Fibroblast of the conjunctiva (primary cell): Measurements from ENCODE around the gene PNPLA7.
A peak's percentile ranks its signal among the peaks of the same experiment; 100 is the strongest.
"Not testable (repeated sequence)": the region's sequence is repeated elsewhere in the genome, so short reads cannot be mapped to it uniquely, and the experiment has no call there.

ENCODE experiments used
- DNase-seq: peaks from one replicate; pipeline ENCODE4 v3.0.0-alpha.2; 2010; ENCODE audit warnings: low read depth

Gene PNPLA7

DNA sequence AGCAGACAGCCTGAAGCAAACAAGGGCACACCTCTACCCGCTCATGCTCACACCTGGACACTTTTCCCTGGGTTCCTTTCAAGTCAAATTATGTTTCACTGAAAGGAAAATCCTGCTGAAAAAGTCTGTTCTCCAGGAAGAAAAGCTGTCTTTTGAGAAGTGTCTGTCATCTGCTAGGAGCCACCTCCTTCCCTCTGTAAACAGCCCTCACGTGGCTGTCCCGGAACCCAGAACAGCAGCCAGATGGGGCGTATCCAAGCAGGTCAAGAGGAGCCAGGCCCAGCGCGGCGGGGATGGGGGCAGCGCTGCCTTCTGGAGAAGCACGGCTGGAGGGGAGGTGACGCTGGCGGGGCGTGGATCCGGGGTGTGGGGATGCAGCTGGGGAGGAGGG lies at the start of gene PNPLA7:
Gene PNPLA7 (minus strand): TSS at position 172 of the 391 bp plus-strand sequence. CDS start 205 bp downstream, outside the sequence.
- peak; percentile 38 for DNase-seq

DNA sequence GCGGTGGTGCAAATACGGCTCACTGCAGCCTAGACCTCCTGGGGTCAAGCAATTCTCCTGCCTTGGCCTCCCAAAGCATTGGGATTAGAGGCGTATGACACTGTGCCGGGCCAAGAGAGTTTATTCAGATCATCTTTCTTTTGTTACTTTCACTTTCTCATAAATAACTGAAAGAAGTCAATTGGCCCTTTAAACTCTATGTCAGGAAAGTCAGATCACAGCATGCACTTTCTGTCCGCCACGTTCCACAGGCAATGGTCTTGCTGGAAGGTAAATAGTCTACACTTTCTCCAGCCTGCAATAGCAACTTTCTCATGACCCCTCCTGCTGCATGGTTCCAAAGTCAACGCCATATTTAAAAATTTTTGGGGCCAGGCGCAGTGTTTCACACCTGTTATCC lies 48.7 kb upstream of the PNPLA7 start:
- no peak for DNase-seq

DNA sequence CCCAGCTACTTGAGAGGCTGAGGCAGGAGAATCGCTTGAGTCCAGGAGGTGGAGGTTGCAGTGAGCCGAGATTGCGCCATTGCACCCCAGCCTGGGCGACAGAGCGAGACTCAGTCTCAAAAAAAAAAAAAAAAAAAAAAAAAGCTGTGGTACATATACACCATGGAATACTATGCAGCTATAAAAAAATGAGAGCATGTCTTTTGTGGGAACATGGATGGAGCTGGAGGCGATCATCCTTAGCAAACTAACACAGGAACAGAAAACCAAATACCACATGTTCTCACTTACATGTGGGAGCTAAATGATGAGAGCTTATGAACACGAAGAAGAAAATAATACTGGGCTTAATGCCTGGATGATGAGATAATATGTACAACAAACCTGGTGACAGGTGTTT lies 46.4 kb upstream of the PNPLA7 start:
- DNase-seq = not testable (repeated sequence)

DNA sequence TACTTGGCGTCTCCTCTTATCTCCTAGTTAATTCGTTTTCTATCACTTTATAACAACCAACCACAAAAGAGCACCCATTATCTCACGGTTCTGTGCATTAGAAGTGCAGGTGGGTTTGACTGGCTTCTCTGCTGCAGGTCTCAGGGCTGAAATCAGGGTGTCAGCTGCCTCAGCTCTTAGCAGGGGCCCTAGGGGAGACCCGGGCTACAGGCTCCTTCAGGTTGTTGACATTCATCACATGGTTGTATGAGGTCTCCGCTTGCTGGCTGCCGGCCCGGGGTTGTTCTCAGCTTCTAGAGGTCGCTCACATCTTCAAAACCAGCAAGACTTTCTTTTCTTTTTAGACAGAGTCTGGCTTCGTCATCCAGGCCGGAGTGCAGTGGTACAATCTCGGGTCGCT lies 43.0 kb upstream of the PNPLA7 start:
- no peak for DNase-seq

DNA sequence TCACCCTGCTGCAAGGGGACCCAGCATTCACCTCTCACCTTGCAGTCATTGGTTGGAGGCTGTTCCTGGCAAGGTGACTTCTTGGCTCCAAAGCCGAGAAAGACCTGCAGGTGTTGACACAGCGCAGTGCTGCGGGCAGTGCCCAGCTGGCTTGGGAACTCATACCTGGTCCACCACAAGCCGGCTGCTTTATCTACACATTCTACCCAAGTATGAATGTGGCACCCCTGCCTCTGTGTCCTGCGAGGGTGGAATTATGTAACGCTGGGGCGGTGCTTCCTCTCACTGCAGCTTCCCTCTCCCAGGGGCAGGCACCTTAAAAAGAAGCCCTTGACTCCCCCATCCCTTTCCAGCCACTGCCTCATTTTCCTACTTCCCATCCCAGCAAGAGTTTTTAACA lies 42.6 kb upstream of the PNPLA7 start:
- DNase-seq = no peak

DNA sequence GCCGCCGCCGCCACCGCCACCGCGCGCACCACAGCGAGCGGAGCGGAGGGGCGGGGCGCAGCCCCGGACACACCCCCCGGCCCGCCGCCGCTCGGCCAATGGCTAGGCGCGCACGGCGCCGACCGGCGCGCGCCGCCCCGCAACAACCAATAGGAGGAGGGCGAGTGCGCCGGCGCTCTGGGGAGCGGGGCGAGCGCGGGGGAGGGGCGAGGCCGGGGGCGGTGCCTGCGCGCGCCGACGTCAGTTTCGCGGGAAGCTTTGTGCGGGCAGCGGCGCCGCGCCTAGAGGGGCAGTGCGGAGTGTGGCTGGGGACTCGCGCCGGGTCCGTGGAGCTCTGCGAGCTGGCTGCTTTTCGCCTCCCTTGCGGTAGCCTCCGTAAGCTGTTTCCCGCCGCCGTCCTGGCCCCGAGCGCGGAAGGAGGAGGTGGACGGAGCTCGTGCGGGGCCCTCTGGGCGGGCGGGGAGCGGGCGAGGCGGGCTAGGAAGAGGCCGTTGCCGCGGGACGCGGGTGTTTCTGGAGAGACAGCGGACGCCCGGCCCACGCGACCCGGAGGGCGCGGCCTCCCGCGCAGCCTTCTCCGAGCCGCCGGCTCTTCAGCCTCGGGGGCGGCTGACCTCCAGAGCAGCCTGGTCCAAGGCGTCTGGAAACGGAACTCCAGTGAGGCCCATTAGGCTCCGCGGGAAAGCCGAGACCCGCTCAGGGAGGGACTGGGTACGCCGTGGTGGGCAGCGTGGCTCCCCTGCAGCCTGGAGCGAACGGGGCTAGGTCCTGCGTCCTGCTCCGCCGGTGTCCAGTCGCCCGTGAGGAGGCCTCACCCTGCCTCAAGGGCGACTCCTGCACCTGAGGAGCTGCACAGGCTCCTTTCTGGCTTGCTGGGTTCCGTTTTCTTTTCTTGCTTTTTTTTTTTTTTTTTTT lies 40.5 kb upstream of the PNPLA7 start, which contains the start of gene ZMYND19:
Gene ZMYND19 (minus strand): TSS at position 44 of the 915 bp plus-strand sequence. CDS start 249 bp downstream, outside the sequence.
- DNase-seq = peak; percentile 60

DNA sequence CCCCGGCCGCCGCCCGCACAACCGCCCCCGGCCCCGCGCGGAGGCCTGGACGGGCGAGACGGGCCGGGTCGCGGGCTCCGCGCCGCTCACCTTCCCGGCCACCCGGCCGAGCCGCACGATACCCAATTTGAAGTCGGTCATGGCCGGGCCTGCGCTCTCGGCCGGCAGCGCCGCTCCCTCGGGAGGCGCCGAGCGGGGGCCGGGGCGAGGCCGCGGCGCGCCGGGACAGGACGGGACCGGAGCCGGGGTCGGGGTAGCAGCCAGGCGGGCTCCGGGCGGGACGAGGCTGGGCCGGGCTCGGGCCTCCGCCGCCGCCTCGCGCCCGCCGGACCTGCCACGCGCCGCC lies 39.9 kb upstream of the PNPLA7 start:
- no peak for DNase-seq

DNA sequence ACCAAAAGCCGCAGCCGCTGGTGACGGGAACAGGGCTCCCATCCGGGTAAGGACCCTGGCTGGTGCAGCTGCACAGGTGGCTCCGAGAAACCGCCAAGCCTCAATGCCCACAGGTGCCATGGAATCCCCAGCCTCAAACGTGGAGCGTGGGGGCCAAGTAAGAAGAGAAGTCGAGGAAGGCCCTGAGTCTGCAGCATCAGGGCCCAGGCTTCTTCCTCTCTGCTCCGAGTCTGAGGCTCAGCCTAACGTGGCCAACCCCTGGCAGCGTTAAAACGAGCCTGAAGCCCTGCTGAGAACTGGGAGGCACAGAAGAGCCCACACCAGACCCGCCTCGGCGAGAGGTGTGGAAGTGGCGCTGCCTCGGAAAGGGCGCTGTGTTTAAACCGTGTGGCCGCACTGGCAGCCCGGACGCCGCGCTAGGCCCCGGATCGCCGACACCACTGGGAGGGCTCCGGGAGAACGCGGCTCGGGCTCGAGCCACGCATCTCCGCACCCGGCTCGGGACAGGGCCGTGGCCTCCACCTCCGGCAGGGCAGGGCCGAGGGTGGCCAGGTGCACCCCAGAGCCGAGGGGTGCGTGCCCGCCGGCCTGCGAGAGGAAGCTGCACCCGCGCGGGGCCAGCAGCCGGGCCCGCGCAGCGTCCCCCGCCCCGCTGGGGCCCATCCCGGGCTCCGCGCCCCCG lies 39.4 kb upstream of the PNPLA7 start:
- no peak for DNase-seq

DNA sequence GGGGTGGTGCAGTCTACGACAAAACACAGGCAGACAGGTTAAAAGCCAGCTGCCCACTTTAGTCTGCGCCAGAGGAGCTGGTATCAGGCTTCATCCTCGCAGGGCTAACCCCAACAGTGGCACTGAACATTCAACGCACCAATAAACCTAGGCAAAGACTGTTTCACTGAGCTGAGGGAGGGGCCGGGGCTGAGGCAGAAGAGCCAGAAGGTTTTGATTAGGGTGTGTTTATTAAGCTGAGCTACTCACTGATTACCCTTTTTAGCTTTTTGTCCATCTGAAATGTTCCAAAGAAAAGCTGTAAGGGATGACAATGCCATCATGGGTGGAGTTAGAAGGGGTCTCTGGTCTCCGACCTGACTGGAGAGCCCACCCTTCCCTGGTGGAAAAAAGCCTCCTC lies 38.7 kb upstream of the PNPLA7 start:
- no peak for DNase-seq

DNA sequence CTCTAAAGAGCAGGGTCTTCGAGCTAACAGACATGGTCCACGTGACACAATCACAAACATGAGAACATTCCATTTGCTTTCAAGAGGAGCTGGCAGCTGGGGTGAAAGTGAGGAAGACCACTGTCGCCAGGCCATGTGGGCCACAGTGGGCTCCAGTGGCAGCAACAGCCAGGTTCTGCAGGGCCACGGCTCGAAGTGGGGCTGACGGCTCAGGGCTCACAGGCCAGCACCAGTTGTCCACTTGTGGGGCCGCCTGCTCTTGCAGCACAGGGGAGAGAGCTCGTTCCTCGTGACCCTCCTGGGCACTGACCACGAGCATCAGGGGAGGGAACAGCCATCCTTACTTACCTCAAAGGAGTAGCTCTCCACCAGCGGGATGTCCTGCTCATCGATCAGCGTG lies 38.1 kb upstream of the PNPLA7 start:
- no peak for DNase-seq

DNA sequence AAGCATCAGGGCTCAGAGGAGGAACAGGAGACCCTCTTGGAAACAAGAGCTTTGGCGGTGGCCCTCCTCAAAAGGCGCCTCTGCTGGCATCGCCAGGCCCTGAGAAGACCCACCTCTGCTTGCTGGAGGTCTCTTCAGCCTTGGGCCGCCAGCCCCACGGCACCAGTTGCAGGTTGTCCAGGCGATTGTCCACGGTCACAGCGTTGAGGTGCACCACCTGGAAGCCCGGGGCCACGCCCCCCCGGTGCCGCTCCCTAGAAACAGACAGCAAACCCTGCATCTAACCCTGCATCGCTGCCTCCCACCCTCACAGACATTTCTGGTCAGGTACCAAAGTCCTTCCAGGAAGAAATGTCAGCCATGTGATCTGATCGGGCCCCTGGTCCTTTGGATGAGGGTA lies 36.7 kb upstream of the PNPLA7 start:
- no peak for DNase-seq

DNA sequence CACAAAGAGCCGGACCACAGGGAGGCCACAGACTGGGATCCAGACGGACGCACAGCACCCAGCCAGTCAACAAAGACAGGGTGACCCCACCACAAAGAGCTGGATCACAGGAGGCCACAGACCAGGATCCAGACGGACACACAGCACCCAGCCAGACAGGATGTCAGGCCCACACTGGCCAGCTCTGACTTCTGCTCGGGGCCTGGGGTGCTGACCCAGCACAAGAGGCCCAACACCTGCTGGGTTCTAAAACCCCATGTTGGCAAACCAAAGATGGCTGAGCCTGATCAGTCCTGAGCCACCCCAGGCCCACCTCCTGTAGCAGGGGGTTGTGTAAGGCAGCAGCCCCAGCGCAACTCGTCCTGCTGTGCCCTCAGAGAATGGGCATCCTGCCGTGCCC lies 33.8 kb upstream of the PNPLA7 start:
- DNase-seq = no peak

DNA sequence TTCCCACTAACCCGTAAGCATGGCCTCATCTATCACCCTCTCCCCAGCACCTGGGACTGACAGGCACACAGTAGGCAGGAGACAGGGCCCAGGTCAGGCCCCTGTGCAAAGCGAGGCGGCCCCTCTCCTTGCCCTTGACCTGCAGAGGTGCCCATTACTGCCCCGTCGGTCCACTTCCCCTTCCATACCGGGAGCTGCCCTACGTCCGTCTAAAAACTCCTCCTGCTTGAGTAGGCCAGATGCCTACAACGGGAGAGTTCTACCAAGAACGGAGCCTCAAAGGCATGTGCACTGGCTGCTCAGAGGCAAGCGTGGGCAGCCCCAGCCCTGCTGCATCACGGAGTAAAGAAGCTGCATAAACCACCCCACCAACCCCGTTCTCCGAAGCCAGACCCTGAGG lies 33.1 kb upstream of the PNPLA7 start:
- DNase-seq = no peak

DNA sequence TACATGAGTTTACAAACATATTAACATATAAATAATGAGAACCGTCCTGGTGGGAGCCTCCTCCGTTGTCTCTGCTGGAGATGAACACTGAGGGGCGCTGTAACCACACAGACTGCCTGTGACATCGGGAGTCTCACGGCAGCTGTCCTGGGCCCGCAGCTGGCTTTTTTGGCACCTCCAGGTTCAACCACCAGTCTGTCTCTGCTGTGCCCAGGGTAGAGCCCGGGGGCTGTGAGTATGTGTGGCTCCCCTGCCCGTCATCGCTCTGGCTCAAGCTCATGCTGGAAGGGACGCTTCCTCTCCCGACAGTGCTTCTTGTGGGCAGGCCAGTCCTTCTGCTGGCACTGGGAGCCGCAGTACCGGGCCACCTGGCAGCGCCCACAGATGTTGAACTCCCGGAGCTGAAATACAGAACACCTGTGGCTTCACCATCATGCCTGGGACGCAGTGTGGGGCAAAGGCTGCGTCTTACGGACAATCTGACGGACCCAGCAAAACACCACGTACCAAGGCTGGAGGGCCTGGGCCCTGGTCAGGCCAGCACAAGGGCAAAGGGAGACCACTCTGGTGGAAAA lies 32.2 kb upstream of the PNPLA7 start:
- DNase-seq = no peak

DNA sequence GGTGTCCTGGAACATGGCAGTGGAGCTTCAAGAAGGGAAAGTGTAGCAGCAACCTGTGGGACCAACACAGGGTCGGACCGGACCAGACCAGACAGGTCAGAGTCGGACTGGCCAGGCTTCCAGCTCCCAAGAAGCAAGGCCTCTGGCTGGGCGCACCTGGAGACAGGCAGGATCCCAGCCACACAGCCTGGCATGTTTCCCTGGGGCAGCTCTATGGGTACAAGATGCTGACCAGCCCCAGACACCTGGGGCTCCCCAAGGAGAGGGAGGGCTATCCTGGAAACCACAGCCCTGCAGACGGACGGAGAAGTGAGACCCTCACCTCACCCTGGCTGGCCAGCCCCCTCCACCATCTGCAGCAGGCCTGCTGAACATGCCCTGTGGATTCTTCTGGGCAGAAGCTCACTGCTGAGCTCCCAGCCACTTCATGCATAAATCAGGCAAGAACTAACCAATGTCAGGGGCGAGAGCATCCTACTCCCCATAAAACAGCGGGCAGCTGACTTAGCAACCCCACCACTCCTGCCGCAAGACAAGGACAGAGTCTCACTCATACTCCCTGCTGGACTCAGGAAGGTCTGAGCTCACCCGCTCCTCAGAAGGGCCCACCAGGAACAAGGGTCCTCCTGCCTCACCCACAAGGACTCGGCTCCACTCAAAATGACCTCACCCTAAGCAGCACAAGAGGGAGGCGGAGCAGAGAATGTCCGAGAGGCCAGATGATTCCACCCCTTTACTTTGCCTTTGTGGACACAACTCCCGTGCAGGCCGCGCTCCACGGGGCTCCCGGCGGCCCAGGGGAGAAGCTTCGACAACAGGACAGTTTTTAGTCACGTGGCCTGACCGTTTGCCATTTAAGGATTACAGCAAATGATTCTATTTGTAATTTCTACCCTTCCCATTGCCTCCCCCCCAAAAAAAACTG lies 31.4 kb upstream of the PNPLA7 start:
- DNase-seq = no peak

DNA sequence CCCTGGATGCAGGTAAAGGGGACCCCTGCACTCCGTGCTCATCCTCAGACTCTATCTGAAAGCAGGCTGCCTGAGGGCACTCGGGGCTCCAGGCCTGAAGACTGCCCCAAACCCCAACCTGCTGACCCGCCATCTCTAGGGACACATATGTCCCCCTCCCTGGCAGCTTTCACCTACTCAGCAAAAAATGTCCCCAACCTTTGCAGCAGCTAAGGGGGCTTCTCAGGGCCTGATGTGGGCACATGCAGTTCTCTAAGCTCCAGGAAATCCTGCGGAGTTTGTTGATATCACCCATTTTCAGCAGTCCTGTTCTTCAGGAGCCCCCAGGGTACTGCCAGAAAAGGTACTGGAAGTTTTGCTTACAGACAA lies 30.7 kb upstream of the PNPLA7 start:
- DNase-seq = no peak

DNA sequence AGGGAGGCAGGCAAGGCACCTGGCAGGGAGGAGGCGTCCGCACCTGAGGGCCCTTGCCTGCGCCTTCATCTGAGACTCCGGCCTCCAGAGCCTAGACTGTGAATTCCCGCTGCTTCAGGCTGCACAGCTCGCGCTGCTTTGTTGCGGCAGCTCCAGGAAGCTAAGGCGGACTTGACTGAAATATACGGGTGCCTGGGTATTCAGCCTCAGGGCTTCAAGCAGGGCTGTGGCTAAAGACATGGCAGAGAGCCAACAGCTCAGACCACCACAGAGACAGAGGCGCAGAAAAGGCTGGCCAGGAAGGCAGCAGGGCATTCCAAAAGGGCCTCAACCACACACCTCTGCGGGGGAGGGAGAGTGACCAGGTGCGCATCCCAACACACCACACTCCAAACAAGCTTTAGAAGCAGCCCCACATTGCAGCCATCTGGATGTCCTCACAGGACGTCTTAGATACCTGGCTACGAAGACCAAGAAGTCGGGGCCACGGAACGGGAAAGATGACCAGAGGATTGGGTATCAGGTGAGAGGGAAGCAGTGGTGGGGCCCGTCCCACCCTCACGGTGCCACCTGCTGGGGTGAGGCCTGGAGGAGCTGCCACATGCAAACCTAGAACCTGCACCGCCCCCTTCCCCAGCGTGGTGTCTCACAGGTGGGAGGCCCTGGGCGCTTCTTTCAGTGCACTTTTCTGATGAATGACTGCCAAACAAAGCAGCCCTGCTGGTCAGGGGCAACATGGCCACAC lies 30.2 kb upstream of the PNPLA7 start:
- DNase-seq = no peak

DNA sequence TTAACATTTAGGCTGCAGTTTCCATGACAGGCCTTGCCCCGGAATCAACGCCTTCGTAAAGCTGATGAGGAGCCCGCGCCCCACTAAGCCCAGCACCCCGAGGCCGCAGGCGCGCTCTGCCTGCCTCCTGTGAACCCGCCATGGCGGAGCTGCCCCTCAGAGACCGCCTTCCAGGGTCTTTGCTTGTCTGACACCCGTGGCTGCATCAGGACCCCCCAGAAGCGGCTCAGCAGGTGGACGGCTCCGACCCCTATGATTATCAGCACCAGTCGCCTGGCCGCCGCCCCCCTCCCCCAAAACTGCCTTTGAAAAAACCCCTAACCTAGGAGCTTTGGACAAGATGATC lies 29.0 kb upstream of the PNPLA7 start:
- no peak for DNase-seq

DNA sequence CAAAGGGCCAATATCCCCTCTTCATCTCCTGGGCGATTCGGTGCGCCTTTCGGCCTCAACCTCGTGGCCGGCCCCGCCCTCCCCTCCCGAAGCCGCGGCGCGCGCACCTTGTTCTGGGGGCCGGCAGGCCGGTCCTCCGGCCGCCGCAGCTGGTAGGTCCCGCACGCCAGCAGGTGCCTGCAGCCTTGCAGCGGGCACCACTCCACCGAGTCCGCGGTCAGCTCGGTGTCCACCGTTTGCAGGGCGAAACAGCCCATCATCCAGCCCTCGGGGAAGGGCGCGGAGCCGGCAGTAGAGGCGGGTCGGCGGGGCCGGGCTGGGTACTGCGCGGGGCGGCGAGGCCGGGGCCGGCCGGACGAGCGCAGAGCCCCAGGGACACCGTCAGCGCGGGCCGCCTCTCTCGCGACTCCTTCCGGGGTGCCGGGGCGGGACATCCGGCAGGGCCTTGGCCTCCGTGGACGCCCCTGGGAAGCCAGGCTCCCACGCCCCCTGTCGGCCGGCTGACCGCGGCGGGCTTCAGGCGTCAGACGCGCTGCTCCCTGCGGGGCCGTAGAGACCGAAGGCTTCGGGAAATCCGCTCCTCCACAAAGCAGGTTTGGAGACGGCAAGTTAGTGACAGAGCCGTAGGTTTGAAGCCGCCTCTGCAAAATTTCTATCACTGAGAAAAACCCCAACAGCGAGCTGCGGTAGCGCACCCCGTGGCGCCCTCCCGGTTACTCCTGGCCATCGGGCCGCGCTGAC lies 28.5 kb upstream of the PNPLA7 start, which contains the start of gene DPH7:
Gene DPH7 (minus strand): TSS at position 408 of the 741 bp plus-strand sequence. CDS start 148 bp downstream, at position 260.
- DNase-seq = peak; percentile 75

DNA sequence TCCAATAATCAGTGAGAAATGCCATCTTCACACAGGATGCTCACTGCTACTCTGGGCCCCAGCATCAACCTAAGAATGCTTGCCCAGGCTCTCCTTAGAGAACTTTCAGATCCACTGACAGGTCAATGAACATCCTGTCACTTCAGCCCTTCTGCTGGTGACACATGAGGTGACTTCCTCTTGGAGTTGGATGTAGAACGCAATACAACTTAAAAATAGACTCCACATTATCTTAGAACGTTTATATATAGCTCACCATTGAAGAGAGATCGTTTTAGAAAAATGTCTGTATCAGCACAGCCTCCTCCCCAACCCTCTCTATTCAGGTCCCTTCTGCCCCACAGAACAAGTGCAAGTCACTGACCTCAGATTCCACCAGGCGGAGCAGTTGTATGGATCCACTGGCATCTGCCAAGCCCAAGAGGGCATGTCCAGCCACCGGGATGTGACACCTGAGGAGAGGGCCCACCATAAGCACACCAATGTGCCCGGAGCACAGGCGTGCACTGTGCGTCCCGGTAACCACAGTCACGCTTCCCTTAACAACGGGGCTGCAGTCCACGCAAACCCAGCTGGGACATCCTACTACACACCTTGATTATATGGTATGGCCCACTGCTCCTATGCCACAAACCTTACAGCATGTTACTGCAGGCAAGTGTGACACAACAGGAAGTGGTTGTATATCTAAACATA lies 25.7 kb upstream of the PNPLA7 start:
- DNase-seq = no peak
